DND-41 (cell line): ENCODE results near the gene APH1A.

Source experiments
- EZH2 ChIP-seq: IDR thresholded peaks from 3 replicates; pipeline ENCODE4 v1.6.1; 2012; ENCODE audit warnings: borderline replicate concordance, low read depth, mild to moderate bottlenecking, moderate library complexity, low read length, inconsistent platforms; ENCODE audit not compliant: severe bottlenecking
- TF ChIP-seq, protein P1 (sequence below): IDR thresholded peaks from 2 replicates; pipeline ENCODE4 v1.5.1; 2012; ENCODE audit warnings: borderline replicate concordance, low read length, moderate library complexity, mild to moderate bottlenecking; ENCODE audit not compliant: poor library complexity, severe bottlenecking; ENCODE audit errors: extremely low read depth

DNA sequence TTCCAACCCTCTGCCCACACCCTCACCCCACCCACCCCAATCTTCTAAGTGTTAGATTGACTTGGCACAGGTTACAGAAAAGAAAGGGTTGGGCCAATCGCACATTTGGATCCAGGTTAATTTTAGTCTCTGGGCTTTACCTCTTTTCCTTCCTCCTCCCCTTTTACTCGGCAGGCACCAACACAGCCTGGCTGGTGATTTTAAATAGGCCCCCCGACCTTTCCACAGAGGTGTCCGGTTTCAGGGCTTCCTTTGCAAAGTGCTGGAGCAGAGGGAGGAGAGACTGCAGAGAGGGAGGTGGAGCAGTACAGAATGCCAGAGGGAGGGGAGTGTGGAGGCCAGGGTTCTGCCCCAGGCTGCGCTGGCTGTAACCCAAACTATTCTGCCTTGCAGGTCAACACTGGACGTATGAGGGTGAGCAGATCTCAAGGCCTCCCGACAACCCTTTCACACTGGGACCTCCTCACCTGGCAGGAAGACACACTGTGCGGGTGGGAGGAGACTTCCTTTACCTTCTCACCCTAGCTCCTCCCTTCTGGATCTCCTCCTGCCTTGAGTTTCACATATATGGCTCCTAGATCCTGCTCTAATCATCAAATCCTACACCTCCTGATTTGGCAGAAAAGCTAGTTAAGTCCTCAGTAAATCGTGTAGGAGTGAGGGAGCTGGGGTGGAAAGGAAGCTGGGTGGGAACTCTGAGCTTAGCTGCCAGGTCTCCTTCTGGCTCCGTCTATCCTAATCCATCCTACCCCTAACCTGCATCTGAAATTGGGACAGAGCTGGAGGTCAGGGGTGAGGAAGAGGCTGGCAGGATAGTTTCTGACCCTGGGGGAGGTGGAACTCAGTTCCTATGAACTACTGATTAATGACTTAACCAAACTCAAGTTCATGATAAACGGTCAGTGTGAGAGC, 8.8 kb downstream of the APH1A start:
- TF ChIP-seq, protein P1, sequence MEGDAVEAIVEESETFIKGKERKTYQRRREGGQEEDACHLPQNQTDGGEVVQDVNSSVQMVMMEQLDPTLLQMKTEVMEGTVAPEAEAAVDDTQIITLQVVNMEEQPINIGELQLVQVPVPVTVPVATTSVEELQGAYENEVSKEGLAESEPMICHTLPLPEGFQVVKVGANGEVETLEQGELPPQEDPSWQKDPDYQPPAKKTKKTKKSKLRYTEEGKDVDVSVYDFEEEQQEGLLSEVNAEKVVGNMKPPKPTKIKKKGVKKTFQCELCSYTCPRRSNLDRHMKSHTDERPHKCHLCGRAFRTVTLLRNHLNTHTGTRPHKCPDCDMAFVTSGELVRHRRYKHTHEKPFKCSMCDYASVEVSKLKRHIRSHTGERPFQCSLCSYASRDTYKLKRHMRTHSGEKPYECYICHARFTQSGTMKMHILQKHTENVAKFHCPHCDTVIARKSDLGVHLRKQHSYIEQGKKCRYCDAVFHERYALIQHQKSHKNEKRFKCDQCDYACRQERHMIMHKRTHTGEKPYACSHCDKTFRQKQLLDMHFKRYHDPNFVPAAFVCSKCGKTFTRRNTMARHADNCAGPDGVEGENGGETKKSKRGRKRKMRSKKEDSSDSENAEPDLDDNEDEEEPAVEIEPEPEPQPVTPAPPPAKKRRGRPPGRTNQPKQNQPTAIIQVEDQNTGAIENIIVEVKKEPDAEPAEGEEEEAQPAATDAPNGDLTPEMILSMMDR = no peak
- TF ChIP-seq EZH2 = no peak
